Measurements from ENCODE around the gene CRACR2A.

Gene CRACR2A

DNA sequence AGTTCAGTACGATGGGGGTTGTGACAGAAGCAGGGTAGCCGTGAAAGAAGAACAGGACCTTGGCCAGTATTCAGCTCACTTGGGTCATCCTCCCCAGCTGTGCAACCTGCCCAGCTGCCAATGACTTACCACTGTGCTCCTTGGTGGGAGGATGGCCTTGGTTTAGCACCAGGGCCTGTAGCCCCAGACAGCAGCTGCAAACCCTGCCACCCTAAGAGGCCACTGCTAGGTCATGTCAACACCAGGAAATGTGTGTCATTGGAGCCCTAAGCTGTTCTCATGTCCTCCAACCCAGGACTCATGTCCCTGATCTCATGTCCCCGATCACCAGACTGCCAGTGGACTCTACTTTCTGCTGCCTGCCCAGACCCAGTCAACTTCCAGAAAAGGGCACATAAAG lies 3.0 kb upstream of the CRACR2A start:
- DNase-seq (ENCODE audit: low read depth, low spot score), result no peak
- TF ChIP-seq, protein P1, sequence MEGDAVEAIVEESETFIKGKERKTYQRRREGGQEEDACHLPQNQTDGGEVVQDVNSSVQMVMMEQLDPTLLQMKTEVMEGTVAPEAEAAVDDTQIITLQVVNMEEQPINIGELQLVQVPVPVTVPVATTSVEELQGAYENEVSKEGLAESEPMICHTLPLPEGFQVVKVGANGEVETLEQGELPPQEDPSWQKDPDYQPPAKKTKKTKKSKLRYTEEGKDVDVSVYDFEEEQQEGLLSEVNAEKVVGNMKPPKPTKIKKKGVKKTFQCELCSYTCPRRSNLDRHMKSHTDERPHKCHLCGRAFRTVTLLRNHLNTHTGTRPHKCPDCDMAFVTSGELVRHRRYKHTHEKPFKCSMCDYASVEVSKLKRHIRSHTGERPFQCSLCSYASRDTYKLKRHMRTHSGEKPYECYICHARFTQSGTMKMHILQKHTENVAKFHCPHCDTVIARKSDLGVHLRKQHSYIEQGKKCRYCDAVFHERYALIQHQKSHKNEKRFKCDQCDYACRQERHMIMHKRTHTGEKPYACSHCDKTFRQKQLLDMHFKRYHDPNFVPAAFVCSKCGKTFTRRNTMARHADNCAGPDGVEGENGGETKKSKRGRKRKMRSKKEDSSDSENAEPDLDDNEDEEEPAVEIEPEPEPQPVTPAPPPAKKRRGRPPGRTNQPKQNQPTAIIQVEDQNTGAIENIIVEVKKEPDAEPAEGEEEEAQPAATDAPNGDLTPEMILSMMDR (IDR thresholded peaks at IDR 0.05; ENCODE audit: low read depth, low read length), result no peak
- in situ Hi-C loops (cut with HindIII; ENCODE audit: low sequenced_read_pairs), result no loop called here
- no peak overlapping the region for H3K4me3 ChIP-seq (ENCODE audit: low read depth, low read length)

DNA sequence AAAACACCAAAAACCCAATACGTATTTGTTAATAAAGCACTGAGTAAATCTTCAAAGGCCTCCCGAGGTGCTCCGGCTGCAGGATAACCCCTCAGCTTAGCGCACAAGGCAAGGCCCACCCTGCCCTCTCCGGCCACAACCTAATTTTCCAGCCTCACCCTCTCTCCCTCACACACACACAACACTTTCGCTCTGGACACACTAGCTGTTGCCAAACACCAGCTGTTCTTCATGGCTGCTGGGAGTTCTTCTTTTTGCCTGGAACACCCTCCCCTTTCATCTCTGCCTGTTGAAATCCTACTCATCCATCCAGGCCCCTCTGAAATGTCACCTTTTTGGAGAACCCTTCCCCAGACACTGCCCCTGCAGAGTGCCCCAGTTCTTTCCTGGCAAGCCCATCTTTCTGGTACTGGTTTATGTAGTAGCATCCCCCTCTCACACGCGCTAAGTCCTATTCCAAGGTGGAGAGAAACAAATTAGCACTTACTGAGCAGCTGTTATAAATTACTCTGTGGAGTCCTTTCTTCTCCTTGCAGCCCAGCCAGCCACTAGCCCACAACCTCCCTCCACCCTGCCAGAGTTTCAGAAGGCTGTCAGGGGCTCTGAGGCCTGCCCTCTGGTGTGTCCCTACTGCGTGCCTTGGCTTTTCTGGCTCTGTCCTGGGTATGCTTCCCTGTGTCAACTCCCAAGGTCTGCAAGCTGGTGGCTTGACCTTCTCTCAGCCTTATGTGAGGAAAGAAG lies 805 bp upstream of the CRACR2A start:
- TF ChIP-seq, protein P1 (IDR thresholded peaks at IDR 0.05; ENCODE audit: low read depth, low read length), result no peak
- no peak overlapping the region for H3K4me3 ChIP-seq (ENCODE audit: low read depth, low read length)
- DNase-seq (ENCODE audit: low read depth, low spot score), result no peak
- in situ Hi-C loops (cut with HindIII; ENCODE audit: low sequenced_read_pairs), result no loop called here

DNA sequence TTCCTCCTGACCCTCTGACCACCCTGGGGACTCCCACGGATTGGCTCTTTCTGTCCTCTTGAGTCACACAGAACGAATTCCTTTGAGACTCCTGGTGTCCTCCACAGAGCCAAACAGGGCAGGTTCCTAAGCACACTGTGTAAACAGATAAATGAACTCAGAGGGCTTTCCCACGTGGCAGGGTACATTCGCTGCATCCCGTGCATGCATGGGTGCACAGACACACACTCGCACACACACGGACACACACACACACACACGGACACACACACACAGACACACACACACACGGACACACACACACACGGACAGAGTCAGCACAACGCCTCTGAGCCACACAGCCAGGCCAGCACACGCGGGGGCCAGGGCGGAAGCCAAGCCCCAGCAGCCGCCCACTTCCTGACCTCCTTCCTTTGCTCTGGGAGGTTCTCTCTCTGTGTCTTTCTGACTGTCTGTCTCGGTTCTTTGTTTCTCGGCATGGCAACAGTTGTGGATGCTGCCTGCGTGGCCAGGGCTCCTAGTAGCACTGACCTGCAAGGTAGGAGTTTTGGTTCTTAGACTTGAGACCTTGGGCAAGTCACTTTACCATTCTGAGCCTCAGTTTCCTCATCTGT lies 706 bp downstream of the CRACR2A start:
- peak; percentile 28 for DNase-seq (ENCODE audit: low read depth, low spot score)
- TF ChIP-seq, protein P1 (IDR thresholded peaks at IDR 0.05; ENCODE audit: low read depth, low read length), result no peak
- in situ Hi-C loops (cut with HindIII; ENCODE audit: low sequenced_read_pairs), result no loop called here
- peak overlapping the region; percentile 38 for H3K4me3 ChIP-seq (ENCODE audit: low read depth, low read length)

DNA sequence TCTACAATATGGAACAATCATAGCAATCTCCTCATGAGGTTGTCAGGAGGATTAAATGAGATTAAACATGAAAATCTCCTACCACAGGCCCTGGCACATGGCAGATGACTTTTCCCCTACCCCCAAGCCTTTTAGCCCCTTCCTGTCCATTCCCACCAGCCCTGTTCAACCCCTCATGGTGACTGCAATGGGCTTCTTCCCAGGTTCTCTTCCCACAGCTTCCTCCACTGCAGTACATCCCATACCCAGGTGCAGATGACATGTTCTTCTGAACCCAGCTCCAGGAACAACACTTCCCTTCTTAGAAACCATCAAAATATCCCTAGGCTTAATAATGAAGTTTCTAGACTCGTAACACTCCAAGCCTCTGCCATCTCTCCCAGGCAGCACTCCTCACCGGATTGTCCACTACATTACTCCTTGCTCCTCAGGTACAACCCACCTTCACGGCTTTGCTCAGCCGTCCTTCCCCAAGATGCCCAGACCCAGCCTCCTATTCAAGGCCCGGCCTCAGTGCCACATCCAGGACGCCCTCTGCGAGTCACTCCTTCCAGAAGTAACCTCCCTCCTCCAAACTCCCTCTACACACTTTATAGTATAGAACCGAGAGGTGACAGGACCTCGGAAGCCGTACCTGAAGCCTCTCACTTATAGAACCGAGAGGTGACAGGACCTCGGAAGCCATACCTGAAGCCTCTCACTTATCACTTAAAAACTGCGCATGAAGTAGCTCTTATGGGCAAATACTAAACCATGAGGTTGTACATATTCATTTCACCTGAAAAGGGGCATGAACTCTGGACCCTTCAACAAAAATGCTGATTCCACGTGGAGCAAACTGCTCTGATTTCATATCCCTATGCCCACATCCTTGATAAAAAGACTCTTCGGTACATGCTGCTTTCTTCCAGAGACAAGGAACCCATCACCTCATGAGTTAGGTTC lies 1.5 kb downstream of the CRACR2A start:
- no peak for DNase-seq (ENCODE audit: low read depth, low spot score)
- no peak overlapping the region for H3K4me3 ChIP-seq (ENCODE audit: low read depth, low read length)
- TF ChIP-seq, protein P1 (IDR thresholded peaks at IDR 0.05; ENCODE audit: low read depth, low read length), result no peak
- in situ Hi-C loops (cut with HindIII; ENCODE audit: low sequenced_read_pairs), result no loop called here

DNA sequence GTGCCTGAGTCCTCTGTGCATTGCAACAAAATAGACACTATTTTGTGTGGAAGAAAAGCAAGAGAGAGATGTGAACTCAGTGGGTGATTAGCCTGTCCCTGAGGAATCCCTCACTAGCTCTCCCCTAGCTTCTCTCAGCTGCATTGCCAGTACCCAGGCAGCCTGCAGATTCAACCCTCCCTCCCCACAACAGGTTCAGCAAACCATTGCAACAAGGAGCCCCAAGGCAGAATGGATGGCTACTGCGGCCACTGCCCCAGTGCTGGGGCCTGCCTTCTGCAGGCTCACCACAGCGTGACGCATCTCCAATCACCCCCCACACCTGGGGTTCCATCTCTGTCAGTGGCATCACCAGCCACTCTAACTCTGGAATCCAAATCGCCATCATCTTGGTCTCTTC lies 2.3 kb downstream of the CRACR2A start:
- DNase-seq (ENCODE audit: low read depth, low spot score), result no peak
- TF ChIP-seq, protein P1 (IDR thresholded peaks at IDR 0.05; ENCODE audit: low read depth, low read length), result no peak
- no peak overlapping the region for H3K4me3 ChIP-seq (ENCODE audit: low read depth, low read length)
- in situ Hi-C loops (cut with HindIII; ENCODE audit: low sequenced_read_pairs), result no loop called here

DNA sequence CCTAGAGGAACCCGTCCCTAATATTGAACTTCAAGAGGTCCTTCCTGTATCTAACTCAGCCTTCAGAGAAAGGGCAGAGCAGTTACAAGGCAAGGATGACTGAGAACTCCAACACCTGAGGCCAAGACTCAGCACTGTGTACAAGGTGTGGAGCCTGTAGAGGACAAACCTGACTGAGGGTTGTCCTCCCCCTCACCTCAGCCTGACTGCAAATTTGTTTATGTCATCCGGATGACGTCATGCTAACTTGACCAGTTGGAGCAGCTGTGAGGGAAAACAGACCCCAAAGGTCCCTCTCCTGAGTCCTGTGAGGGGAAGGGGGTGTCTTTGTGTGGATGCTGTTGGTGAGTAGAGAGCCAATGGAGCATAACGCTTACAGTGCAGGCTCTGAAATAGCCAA lies 4.3 kb downstream of the CRACR2A start:
- no peak for DNase-seq (ENCODE audit: low read depth, low spot score)
- TF ChIP-seq, protein P1 (IDR thresholded peaks at IDR 0.05; ENCODE audit: low read depth, low read length), result no peak
- H3K4me3 ChIP-seq (ENCODE audit: low read depth, low read length), result no peak overlapping the region
- in situ Hi-C loops (cut with HindIII; ENCODE audit: low sequenced_read_pairs), result no loop called here

Measured in astrocyte of the spinal cord (primary cell).